IMR-90 (cell line): ENCODE measurements around the gene COL19A1. TPM values are rescaled to one million over a fixed set of nuclear protein-coding genes. Genes with fewer than 3 reads are reported as not detected.

Source experiments
- ATAC-seq: fragments of 200-7000 bp; cut with Tn5 transposase; 2 replicates; pipeline ENCODE4 v1.9.1; 2020; ENCODE audit warnings: low read depth, mild to moderate bottlenecking, moderate library complexity
- BruUV-seq: library from RNA; stranded (reverse); fragments of 400-500 nt; replicated peaks from 2 replicates; lab custom pipeline; 2021; lab: Mats Ljungman, UMichigan
- CTCF ChIA-PET: fragments of 300-600 bp; formaldehyde crosslinking; extraction: SDS; loops from one replicate; lab custom pipeline; 2021; ENCODE audit warnings: antibody characterized with exemption; lab: Yijun Ruan, JAX
- POLR2A ChIA-PET: fragments of 300-600 bp; sonication (Branson Sonifier 250); formaldehyde crosslinking; loops from one replicate; lab custom pipeline; 2022; ENCODE audit warnings: antibody characterized with exemption; ENCODE audit not compliant: unreplicated experiment; lab: Charles Lee
- DNase-seq: peaks from one replicate; pipeline ENCODE4 v3.0.0; 2013
- H2AFZ ChIP-seq: replicated peaks from 2 replicates; pipeline ENCODE3; 2013; ENCODE audit warnings: low read length, mild to moderate bottlenecking; ENCODE audit not compliant: poor library complexity
- H2AK5ac ChIP-seq: 2 replicates; pipeline ENCODE4 v1.6.1; 2013; ENCODE audit warnings: low read depth, low read length, inconsistent platforms
- H2AK9ac ChIP-seq: replicated peaks from 2 replicates; pipeline ENCODE3; 2013; ENCODE audit warnings: mild to moderate bottlenecking, low read depth, low read length, moderate library complexity; ENCODE audit not compliant: poor library complexity
- H2BK120ac ChIP-seq: 2 replicates; pipeline ENCODE4 v1.6.1; 2013; ENCODE audit warnings: low read depth, low read length, inconsistent platforms
- H2BK15ac ChIP-seq: 3 replicates; pipeline ENCODE4 v1.6.1; 2013; ENCODE audit warnings: low read depth, low read length, inconsistent platforms
- H2BK20ac ChIP-seq: 2 replicates; pipeline ENCODE4 v1.6.1; 2013; ENCODE audit warnings: low read depth, mild to moderate bottlenecking, inconsistent platforms, low read length, moderate library complexity
- H2BK5ac ChIP-seq: 2 replicates; pipeline ENCODE4 v1.6.1; 2013; ENCODE audit warnings: mild to moderate bottlenecking, low read depth, low read length, inconsistent platforms; ENCODE audit not compliant: poor library complexity, severe bottlenecking
- H3K14ac ChIP-seq: replicated peaks from 2 replicates; pipeline ENCODE4 v1.6.1; 2013; ENCODE audit warnings: low read depth, low read length, inconsistent platforms
- H3K18ac ChIP-seq: 2 replicates; pipeline ENCODE4 v1.6.1; 2013; ENCODE audit warnings: low read depth, low read length, control low read depth
- H3K23ac ChIP-seq: 2 replicates; pipeline ENCODE4 v1.6.1; 2013; ENCODE audit warnings: low read depth, low read length, inconsistent platforms
- H3K27ac ChIP-seq: 2 replicates; pipeline ENCODE4 v1.5.1; 2013; ENCODE audit warnings: mild to moderate bottlenecking, control low read depth, low read length; ENCODE audit not compliant: insufficient read depth
- H3K27me3 ChIP-seq: 2 replicates; pipeline ENCODE4 v1.6.1; 2013; ENCODE audit warnings: low read length; ENCODE audit not compliant: control insufficient read depth, insufficient read depth
- H3K36me3 ChIP-seq: 2 replicates; pipeline ENCODE4 v1.6.1; 2013; ENCODE audit warnings: low read length, mixed read lengths; ENCODE audit not compliant: control insufficient read depth, insufficient read depth
- H3K4ac ChIP-seq: 2 replicates; pipeline ENCODE4 v1.6.1; 2013; ENCODE audit warnings: low read depth, low read length, inconsistent platforms
- H3K4me1 ChIP-seq: 2 replicates; pipeline ENCODE4 v1.6.1; 2013; ENCODE audit warnings: low read length, mixed read lengths; ENCODE audit not compliant: control insufficient read depth, insufficient read depth
- H3K4me2 ChIP-seq: 2 replicates; pipeline ENCODE4 v1.6.1; 2013; ENCODE audit warnings: low read depth, mild to moderate bottlenecking, control low read depth, low read length, moderate library complexity
- H3K4me3 ChIP-seq: 2 replicates; pipeline ENCODE4 v1.5.1; 2013; ENCODE audit warnings: low read depth, mild to moderate bottlenecking, control low read depth, low read length, moderate library complexity; ENCODE audit not compliant: insufficient read depth
- H3K56ac ChIP-seq: 2 replicates; pipeline ENCODE4 v1.6.1; 2013; ENCODE audit warnings: low read length, inconsistent platforms; ENCODE audit not compliant: insufficient read depth; ENCODE audit errors: extremely low read depth
- H3K79me1 ChIP-seq, 2 experiments: 2 replicates each; pipeline ENCODE4 v1.6.1; 2013; ENCODE audit warnings: low read length in 2 of 2, inconsistent platforms in 1 of 2, low read depth in 1 of 2
- H3K9ac ChIP-seq: 2 replicates; pipeline ENCODE4 v1.6.1; 2013; ENCODE audit warnings: low read depth, low read length, control low read depth
- H3K9me1 ChIP-seq: 2 replicates; pipeline ENCODE4 v1.6.1; 2013; ENCODE audit warnings: low read length, inconsistent platforms; ENCODE audit not compliant: insufficient read depth
- H3K9me3 ChIP-seq: 2 replicates; pipeline ENCODE4 v1.6.1; 2013; ENCODE audit warnings: low read length; ENCODE audit not compliant: control insufficient read depth, insufficient read depth
- H4K20me1 ChIP-seq: 2 replicates; pipeline ENCODE4 v1.6.1; 2013; ENCODE audit warnings: low read length, inconsistent platforms; ENCODE audit not compliant: insufficient read depth
- H4K5ac ChIP-seq: 2 replicates; pipeline ENCODE4 v1.6.1; 2013; ENCODE audit warnings: mild to moderate bottlenecking, low read depth, low read length, control low read depth
- H4K8ac ChIP-seq, 2 experiments: 2 replicates each; pipeline ENCODE4 v1.6.1; 2013; ENCODE audit warnings: low read depth in 2 of 2, low read length in 2 of 2, control low read depth in 1 of 2, inconsistent platforms in 1 of 2
- H4K91ac ChIP-seq: 2 replicates; pipeline ENCODE4 v1.6.1; 2013; ENCODE audit warnings: low read depth, low read length, inconsistent platforms; ENCODE audit not compliant: insufficient read depth
- CEBPB ChIP-seq: IDR thresholded peaks from 2 replicates; pipeline ENCODE4 v1.6.1; 2012; ENCODE audit warnings: low read depth, low read length, improper control_type of control experiment
- CHD1 ChIP-seq: IDR thresholded peaks from 2 replicates; pipeline ENCODE4 v1.6.1; 2012; ENCODE audit warnings: low read depth, low read length, improper control_type of control experiment
- FOS ChIP-seq: fragments of 150-350 bp; IDR thresholded peaks from 2 replicates; pipeline ENCODE4 v1.6.1; 2016; ENCODE audit warnings: low read depth, low read length
- MXI1 ChIP-seq: IDR thresholded peaks from 2 replicates; pipeline ENCODE4 v1.6.1; 2012; ENCODE audit warnings: low read depth, mild to moderate bottlenecking, low read length, moderate library complexity, borderline replicate concordance
- NFE2L2 ChIP-seq: fragments of 150-350 bp; IDR thresholded peaks from 2 replicates; pipeline ENCODE4 v1.6.1; 2016; ENCODE audit warnings: low read depth, mild to moderate bottlenecking, low read length
- POLR2A ChIP-seq: IDR thresholded peaks from 2 replicates; pipeline ENCODE4 v1.6.1; 2012; ENCODE audit warnings: mild to moderate bottlenecking, low read depth, low read length
- RCOR1 ChIP-seq: IDR thresholded peaks from 2 replicates; pipeline ENCODE4 v1.6.1; 2012; ENCODE audit warnings: mild to moderate bottlenecking, low read length, improper control_type of control experiment; ENCODE audit not compliant: insufficient replicate concordance
- RFX5 ChIP-seq: IDR thresholded peaks from 2 replicates; pipeline ENCODE4 v1.8.0; 2012; ENCODE audit warnings: low read depth, mild to moderate bottlenecking, low read length, moderate library complexity
- SMC3 ChIP-seq: fragments of 150-350 bp; IDR thresholded peaks from 2 replicates; pipeline ENCODE4 v1.6.1; 2016; ENCODE audit warnings: low read depth, mild to moderate bottlenecking, antibody characterized with exemption, low read length, moderate library complexity
- WGBS, 2 experiments: methylation state at CpG; one replicate each; pipeline versions ENCODE4 v1.1.5 to v1.1.7; 2013; ENCODE audit warnings: missing lambda C conversion rate in 2 of 2; ENCODE audit not compliant: insufficient read length in 1 of 2; ENCODE audit errors: extremely low coverage in 2 of 2; 5-methylcytosine and 5-hydroxymethylcytosine counted together
- dilution Hi-C: fragments of 300-500 bp; cut with HindIII; formaldehyde crosslinking; loops from one replicate; pipeline ENCODE4 v1.14.3; 2018; ENCODE audit warnings: low sequenced_read_pairs; ENCODE audit not compliant: unreplicated experiment
- in situ Hi-C: fragments of 300-500 bp; cut with MboI; formaldehyde crosslinking; loops from 3 replicates; pipeline ENCODE4 v1.14.3; 2019; ENCODE audit warnings: low sequenced_read_pairs, inconsistent platforms, mixed read lengths
- intact Hi-C: fragments of 100-400 bp; cut with micrococcal nuclease; formaldehyde crosslinking; loops from 2 replicates; pipeline ENCODE4 v1.10.0; 2022
- polyA plus RNA-seq, 3 experiments: library from polyadenylated mRNA; depleted of rRNA; stranded (reverse); fragments of >200 nt; gene quantifications; 2 replicates each; pipeline ENCODE4 v1.2.3, GENCODE V29; 2012; ENCODE audit warnings: low replicate concordance in 1 of 3
- total RNA-seq: library from RNA; depleted of rRNA; stranded (reverse); fragments of >200 nt; gene quantifications from 2 replicates; pipeline ENCODE4 v1.2.3, GENCODE V29; 2012
- TF ChIP-seq, protein P1 (sequence below): fragments of 150-350 bp; IDR thresholded peaks from 2 replicates; pipeline ENCODE4 v1.6.1; 2016; ENCODE audit warnings: low read depth, mild to moderate bottlenecking, low read length, moderate library complexity, borderline replicate concordance
- TF ChIP-seq, protein P2 (sequence below): conservative IDR thresholded peaks from 2 replicates; pipeline ENCODE4 v1.5.1; 2012; ENCODE audit warnings: mild to moderate bottlenecking, low read depth, low read length, improper control_type of control experiment

The COL19A1 gene
- total and polyA plus RNA-seq, 2 of the 4 experiments (the other 2 are of a cell fraction): under 0.01 TPM; not detected in 1

DNA sequence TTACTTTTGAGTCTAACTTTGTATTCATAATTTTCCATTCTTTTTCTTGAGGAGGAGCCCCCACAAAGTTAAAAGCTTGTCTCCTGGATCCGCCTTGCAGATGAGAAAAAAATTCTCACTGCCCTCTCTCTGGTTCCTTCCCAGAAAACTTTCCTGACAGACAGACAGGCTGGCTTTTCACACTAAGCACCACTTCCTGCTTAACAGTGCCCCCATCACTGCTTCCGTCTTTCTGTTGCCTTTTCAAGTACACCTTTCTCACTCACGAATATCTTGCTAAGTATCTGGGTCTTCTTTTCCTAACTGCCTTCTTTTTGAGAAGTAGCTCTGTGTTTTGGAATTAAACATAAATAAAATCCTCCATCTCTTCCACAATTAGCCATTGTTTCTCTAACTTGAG is 49.8 kb upstream of the COL19A1 start:
- WGBS, 2 experiments: 60% methylated on average over 1 of the region's 3 CpGs; no CpG with 5 or more reads in 1 of the 2 experiments
- no TSS peak for BruUV-seq

More for the DNA sequence above, 49.8 kb upstream of the COL19A1 start:
- Histone ChIP-seq H3K18ac (no peak overlapping the region), H3K4me2 (no peak overlapping the region), H2BK120ac (no peak overlapping the region), H4K5ac (no peak overlapping the region), H3K4me1 (no peaks in the 10 kb centered on the region; the same call in 1 of the 2 replicates), H4K20me1 (no peaks in the 10 kb centered on the region), H3K79me1 (no peaks in the 10 kb centered on the region), H2BK5ac (no peak overlapping the region), H4K8ac (no peak overlapping the region), H2AFZ (no peak overlapping the region), H3K27me3 (no peaks in the 10 kb centered on the region), H3K14ac (no peak overlapping the region), H4K91ac (no peak overlapping the region), H2AK5ac (no peak overlapping the region), H3K4me3 (no peak overlapping the region), H3K9ac (no peak overlapping the region), H3K9me1 (no peaks in the 10 kb centered on the region), H2BK15ac (no peak overlapping the region), H3K4ac (no peak overlapping the region), H2BK20ac (no peak overlapping the region), H3K56ac (no peak overlapping the region), H3K23ac (no peak overlapping the region), H3K9me3 (no peaks in the 10 kb centered on the region), H2AK9ac (no peak overlapping the region), H3K27ac (no peak overlapping the region), H3K36me3 (no peaks in the 10 kb centered on the region)
- dilution Hi-C loops (no loop called here), in situ Hi-C loops (no loop called here), intact Hi-C loops (no loop called here)
- ATAC-seq (no peak), DNase-seq (no peak)
- TF ChIP-seq POLR2A: no peak
- TF ChIP-seq CHD1: no peak
- no peak for TF ChIP-seq CEBPB
- no peak for TF ChIP-seq SMC3
- TF ChIP-seq, protein P1, sequence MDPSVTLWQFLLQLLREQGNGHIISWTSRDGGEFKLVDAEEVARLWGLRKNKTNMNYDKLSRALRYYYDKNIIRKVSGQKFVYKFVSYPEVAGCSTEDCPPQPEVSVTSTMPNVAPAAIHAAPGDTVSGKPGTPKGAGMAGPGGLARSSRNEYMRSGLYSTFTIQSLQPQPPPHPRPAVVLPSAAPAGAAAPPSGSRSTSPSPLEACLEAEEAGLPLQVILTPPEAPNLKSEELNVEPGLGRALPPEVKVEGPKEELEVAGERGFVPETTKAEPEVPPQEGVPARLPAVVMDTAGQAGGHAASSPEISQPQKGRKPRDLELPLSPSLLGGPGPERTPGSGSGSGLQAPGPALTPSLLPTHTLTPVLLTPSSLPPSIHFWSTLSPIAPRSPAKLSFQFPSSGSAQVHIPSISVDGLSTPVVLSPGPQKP: no peak
- TF ChIP-seq FOS: no peak
- no peak for TF ChIP-seq NFE2L2
- no peak for TF ChIP-seq RFX5
- no peak for TF ChIP-seq RCOR1
- TF ChIP-seq, protein P2, sequence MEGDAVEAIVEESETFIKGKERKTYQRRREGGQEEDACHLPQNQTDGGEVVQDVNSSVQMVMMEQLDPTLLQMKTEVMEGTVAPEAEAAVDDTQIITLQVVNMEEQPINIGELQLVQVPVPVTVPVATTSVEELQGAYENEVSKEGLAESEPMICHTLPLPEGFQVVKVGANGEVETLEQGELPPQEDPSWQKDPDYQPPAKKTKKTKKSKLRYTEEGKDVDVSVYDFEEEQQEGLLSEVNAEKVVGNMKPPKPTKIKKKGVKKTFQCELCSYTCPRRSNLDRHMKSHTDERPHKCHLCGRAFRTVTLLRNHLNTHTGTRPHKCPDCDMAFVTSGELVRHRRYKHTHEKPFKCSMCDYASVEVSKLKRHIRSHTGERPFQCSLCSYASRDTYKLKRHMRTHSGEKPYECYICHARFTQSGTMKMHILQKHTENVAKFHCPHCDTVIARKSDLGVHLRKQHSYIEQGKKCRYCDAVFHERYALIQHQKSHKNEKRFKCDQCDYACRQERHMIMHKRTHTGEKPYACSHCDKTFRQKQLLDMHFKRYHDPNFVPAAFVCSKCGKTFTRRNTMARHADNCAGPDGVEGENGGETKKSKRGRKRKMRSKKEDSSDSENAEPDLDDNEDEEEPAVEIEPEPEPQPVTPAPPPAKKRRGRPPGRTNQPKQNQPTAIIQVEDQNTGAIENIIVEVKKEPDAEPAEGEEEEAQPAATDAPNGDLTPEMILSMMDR: no peak
- no peak for TF ChIP-seq MXI1
- CTCF ChIA-PET: no interaction called here
- POLR2A ChIA-PET: interaction anchor here (0.5 kb wide), 1 partner anchor 1787 kb away, joined by 3 read pairs; no protein-coding TSS in a partner anchor
